Smooth muscle cell (in vitro differentiated cells): Measurements from ENCODE around the gene NPAS4. TPM values are rescaled to one million over a fixed set of nuclear protein-coding genes. Genes with fewer than 3 reads are reported as not detected.

Experiments used
- DNase-seq: peaks from one replicate; lab custom pipeline; 2025; ENCODE audit not compliant: unreplicated experiment; lab: John Stamatoyannopoulos, UW
- H2AFZ ChIP-seq: fragments of 200-600 bp; sonication (generic); 2 replicates; pipeline ENCODE4 v1.6.0; 2016; ENCODE audit warnings: antibody characterized with exemption, low read depth, mild to moderate bottlenecking
- H3F3A ChIP-seq: fragments of 200-600 bp; sonication (generic); 2 replicates; pipeline ENCODE4 v1.6.0; 2017; ENCODE audit warnings: antibody characterized with exemption, low read depth
- H3K27ac ChIP-seq: fragments of 200-600 bp; sonication (generic); 2 replicates; pipeline ENCODE4 v1.5.1; 2016; ENCODE audit warnings: low read depth, mild to moderate bottlenecking
- H3K27me3 ChIP-seq: fragments of 200-600 bp; sonication (generic); 2 replicates; pipeline ENCODE4 v1.6.1; 2016; ENCODE audit warnings: low read depth, mild to moderate bottlenecking
- H3K36me3 ChIP-seq: fragments of 200-600 bp; sonication (generic); 2 replicates; pipeline ENCODE4 v1.5.1; 2016; ENCODE audit warnings: low read depth
- H3K4me1 ChIP-seq: fragments of 200-600 bp; sonication (generic); 2 replicates; pipeline ENCODE4 v1.5.1; 2016; ENCODE audit warnings: low read depth
- H3K4me2 ChIP-seq: fragments of 200-600 bp; sonication (generic); 2 replicates; pipeline ENCODE4 v1.6.0; 2016; ENCODE audit warnings: mild to moderate bottlenecking
- H3K4me3 ChIP-seq: fragments of 200-600 bp; sonication (generic); 2 replicates; pipeline ENCODE4 v1.5.1; 2016; ENCODE audit warnings: mild to moderate bottlenecking
- H3K79me2 ChIP-seq: fragments of 200-600 bp; sonication (generic); 2 replicates; pipeline ENCODE4 v1.6.0; 2016; ENCODE audit warnings: low read depth, mild to moderate bottlenecking
- H3K9ac ChIP-seq: fragments of 200-600 bp; sonication (generic); 2 replicates; pipeline ENCODE4 v1.6.0; 2016; ENCODE audit warnings: low read depth
- H3K9me3 ChIP-seq: fragments of 200-600 bp; sonication (generic); replicated peaks from 2 replicates; pipeline ENCODE4 v1.5.1; 2016; ENCODE audit warnings: low read depth
- H4K20me1 ChIP-seq: fragments of 200-600 bp; sonication (generic); 2 replicates; pipeline ENCODE4 v1.6.0; 2016; ENCODE audit warnings: low read depth
- WGBS: methylation state at CpG from one replicate; pipeline ENCODE4 v1.1.7; 2016; ENCODE audit warnings: low lambda C conversion rate; 5-methylcytosine and 5-hydroxymethylcytosine counted together
- polyA plus RNA-seq: library from polyadenylated mRNA; unstranded; fragments of >200 nt; fragmentation: Nextera tagmentation; extraction: Ambion mirVana; gene quantifications from 2 replicates; pipeline ENCODE4 v1.2.1, GENCODE V29; 2016
- total RNA-seq: library from RNA; depleted of rRNA; stranded (reverse); fragments of >200 nt; gene quantifications from 2 replicates; pipeline ENCODE4 v1.2.3, GENCODE V29; 2014
- TF ChIP-seq, protein P1 (sequence below): fragments of 200-600 bp; sonication (generic); IDR thresholded peaks from 2 replicates; pipeline ENCODE4 v1.5.1; 2017; ENCODE audit warnings: borderline replicate concordance, mild to moderate bottlenecking, antibody characterized with exemption; ENCODE audit not compliant: insufficient read depth, poor library complexity, severe bottlenecking

Gene NPAS4
- total and polyA plus RNA-seq, 2 experiments from 2014 or later = 0.58 to 1.1 TPM

DNA sequence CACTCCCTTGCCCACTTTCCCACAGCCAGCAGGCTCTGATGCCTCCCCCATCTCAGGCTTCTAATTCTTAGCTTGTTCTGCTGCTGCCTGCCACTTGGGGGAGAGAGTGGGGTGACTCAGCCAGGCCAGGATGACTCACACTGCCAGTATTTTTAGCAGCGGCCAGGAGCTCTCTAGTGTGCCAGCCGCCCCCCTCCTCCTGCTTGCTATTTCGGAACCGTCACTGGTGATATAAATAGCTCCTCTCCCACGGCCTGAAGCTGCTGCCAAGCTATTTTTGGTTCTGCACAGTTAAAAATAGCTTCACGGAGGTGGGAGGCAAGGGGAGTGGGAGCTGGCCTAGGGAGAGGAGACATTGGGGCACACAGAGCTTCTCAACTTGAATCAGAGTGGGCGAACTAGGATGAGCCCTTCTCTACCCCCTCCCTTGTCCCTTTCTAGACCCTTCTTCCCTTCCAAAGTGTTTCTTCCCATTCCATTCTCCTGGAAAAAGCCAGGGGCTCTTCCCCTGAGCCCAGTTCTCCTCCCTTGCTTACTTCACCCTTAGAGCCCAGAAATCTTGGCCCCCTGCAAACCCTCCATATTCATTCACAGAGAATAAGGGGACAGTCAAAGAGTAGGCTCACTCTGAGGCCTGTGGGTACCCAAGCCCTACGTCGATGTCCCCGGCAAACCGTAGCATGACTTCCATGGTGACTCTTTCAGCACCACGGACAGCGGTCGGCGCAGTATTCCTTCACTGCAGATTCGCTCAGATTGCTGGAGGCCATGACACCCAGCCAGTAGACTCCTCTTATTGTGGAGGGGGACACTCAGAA, 2.5 kb upstream of the NPAS4 start:
- Histone ChIP-seq H3K79me2 (no peaks in the 10 kb centered on the region), H3K4me1 (peaks cover 12% of the 10 kb centered on the region), H3K36me3 (no peaks in the 10 kb centered on the region), H3K9me3 (no peaks in the 10 kb centered on the region), H3K27ac (no peak overlapping the region), H3F3A (peaks cover 11% of the 10 kb centered on the region), H2AFZ (no peak overlapping the region), H3K27me3 (peaks cover 22% of the 10 kb centered on the region), H4K20me1 (peaks cover 71% of the 10 kb centered on the region), H3K4me3 (no peak overlapping the region), H3K4me2 (peak overlapping the region; percentile 61), H3K9ac (no peak overlapping the region)
- 10% methylated on average over 16 of the region's 16 CpGs for WGBS
- DNase-seq = peak; percentile 61
- TF ChIP-seq, protein P1, sequence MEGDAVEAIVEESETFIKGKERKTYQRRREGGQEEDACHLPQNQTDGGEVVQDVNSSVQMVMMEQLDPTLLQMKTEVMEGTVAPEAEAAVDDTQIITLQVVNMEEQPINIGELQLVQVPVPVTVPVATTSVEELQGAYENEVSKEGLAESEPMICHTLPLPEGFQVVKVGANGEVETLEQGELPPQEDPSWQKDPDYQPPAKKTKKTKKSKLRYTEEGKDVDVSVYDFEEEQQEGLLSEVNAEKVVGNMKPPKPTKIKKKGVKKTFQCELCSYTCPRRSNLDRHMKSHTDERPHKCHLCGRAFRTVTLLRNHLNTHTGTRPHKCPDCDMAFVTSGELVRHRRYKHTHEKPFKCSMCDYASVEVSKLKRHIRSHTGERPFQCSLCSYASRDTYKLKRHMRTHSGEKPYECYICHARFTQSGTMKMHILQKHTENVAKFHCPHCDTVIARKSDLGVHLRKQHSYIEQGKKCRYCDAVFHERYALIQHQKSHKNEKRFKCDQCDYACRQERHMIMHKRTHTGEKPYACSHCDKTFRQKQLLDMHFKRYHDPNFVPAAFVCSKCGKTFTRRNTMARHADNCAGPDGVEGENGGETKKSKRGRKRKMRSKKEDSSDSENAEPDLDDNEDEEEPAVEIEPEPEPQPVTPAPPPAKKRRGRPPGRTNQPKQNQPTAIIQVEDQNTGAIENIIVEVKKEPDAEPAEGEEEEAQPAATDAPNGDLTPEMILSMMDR = peak; percentile 41

DNA sequence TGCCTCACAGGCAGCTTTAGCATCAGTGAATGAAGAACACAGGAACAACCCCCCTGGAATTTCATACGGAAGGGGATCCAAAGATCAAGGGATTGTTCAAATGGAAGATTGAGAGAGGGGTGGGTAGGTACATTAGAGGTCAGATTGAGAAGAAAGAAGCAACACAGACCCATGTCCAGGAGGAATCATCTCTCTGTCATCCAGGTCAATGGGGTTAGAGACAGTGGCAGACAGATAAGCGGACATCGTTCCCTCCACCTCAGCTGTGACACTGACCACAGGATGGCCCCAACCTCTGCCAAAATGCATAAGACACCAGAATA, 1.9 kb upstream of the NPAS4 start:
- H4K20me1 ChIP-seq = peaks cover 66% of the 10 kb centered on the region
- peaks cover 12% of the 10 kb centered on the region for H3K4me1 ChIP-seq
- H2AFZ ChIP-seq = no peak overlapping the region
- no peak overlapping the region for H3K4me2 ChIP-seq
- TF ChIP-seq, protein P1 = no peak
- H3K27ac ChIP-seq = no peak overlapping the region
- no peak overlapping the region for H3K4me3 ChIP-seq
- DNase-seq = no peak
- H3K36me3 ChIP-seq = no peaks in the 10 kb centered on the region
- no peaks in the 10 kb centered on the region for H3K9me3 ChIP-seq
- H3K79me2 ChIP-seq = no peaks in the 10 kb centered on the region
- peaks cover 22% of the 10 kb centered on the region for H3K27me3 ChIP-seq
- no peak overlapping the region for H3K9ac ChIP-seq
- peaks cover 11% of the 10 kb centered on the region for H3F3A ChIP-seq
- WGBS = 61% methylated on average over 3 of the region's 3 CpGs

DNA sequence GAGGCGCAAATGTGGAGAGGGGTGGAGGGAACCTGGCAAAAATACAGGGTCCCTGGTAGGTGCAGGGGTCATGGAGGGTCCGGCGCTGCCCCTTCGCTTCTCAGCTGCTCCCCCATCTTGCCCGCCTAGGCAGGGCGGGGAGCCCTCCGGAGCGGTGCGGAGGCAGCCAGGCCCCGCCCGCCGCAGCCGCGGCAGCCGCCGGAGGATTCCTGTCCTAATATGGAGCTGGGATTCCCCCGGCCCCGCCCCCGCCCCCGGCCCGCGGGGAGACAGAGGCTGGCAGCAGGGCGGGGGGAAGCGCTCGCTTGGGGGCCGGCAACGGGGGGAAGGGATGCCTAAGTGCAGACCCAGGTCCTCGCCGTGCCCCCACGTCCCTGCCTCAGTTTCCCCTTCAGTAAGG, 1.0 kb upstream of the NPAS4 start:
- TF ChIP-seq, protein P1 = no peak
- Histone ChIP-seq H3K36me3 (no peaks in the 10 kb centered on the region), H4K20me1 (peaks cover 69% of the 10 kb centered on the region), H3K27ac (no peak overlapping the region), H3K4me3 (no peak overlapping the region), H3F3A (peaks cover 11% of the 10 kb centered on the region), H3K27me3 (peaks cover 22% of the 10 kb centered on the region), H3K79me2 (no peaks in the 10 kb centered on the region), H3K9me3 (no peaks in the 10 kb centered on the region), H2AFZ (no peak overlapping the region), H3K4me1 (peaks cover 12% of the 10 kb centered on the region), H3K4me2 (no peak overlapping the region), H3K9ac (no peak overlapping the region)
- WGBS = 8% methylated on average over 8 of the region's 30 CpGs
- DNase-seq = no peak
